ENCODE measurements around the gene NRM.
"Not testable (repeated sequence)": the region's sequence is repeated elsewhere in the genome, so short reads cannot be mapped to it uniquely, and the experiment has no call there.

DNA sequence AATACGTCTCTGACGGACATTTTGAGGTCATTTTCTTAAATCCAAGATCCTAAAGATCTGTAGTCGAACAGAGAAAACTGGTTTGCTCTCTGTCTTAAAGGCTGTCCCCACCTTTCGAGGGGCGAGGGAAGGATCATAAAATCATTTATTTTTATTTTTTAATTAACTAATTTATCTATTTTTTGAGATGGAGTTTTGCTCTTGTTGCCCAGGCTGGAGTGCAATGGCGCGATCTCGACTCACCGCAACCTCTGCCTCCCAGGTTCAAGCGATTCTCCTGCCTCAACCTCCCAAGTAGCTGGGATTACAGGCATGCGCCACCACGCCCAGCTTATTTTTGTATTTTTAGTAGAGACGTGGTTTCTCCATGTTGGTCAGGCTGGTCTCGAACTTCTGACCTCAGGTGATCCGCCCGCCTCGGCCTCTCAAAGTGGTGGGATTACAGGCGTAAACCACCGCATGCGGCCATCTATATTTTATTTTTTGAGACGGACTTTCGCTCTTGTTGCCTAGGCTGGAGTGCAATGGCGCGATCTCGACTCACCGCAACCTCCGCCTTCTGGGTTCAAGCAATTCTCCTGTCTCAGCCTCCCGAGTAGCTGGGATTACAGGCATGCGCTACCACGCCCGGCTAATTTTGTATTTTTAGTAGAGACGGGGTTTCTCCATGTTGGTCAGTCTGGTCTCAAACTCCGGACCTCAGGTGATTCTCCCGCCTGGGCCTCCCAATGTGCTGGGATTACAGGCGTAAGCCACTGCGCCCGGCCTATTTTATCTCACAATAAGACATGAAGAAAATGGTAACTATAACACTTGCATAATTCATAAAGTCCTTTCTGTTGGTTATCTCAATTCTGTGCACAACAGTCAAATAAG lies 27.3 kb upstream of the NRM start:
- not testable (repeated sequence) for TF ChIP-seq CTCF, POLR2A, POLR2AphosphoS5 (IDR thresholded peaks at IDR 0.05)

Measured in gastroesophageal sphincter (tissue), 3 donors.